Measurements from ENCODE around the gene ITPKB. TPM values are rescaled to one million over a fixed set of nuclear protein-coding genes. Genes with fewer than 3 reads are reported as not detected.

The ITPKB gene
- total RNA-seq, 1 experiment from 2014 or later = 4.0 TPM

DNA sequence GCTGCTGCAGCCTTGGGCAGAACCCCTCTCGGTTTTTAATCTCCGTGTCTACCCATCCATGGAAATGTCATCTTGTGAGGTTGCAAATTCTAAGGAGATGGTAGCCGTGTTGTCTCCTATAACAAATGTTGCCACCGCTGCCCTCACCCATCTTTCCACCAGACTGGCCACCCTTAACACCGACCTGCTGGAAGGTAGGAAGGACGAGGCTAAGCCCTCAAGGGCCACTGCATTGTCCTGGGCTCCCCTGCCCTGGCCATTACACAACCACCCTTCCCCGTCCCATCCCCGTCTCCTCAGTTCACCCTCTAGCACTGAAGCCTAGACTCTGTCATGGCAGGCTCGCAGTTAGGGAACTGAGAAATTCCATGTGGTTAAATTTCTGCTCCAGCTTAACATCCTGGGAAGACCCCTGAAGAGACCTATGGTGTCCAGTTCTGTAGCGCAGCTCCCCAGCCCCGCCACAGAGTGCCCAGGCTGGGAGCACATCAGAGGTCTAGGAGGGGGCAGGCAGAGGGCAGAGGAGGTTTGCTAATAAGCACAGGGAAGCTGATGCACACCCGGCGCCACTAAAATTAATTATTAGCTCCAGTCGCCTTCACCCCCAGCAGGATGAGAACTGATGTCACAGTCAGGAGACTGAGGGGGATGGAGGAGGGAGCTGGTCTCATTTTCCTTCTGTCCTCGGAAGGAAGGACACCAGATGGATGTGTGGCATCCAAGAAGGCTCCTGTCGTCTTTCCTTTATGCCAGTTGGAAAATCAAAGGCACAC lies 152.2 kb downstream of the ITPKB start:
- no peaks in the 10 kb centered on the region for H3K9me3 ChIP-seq (replicated peaks)
- DNase-seq (ENCODE audit: low read depth in 1 of 2, low spot score in 2 of 2) = no peak
- H3K27ac ChIP-seq = no peak overlapping the region
- no peak overlapping the region for H3K4me3 ChIP-seq
- no peaks in the 10 kb centered on the region for H3K27me3 ChIP-seq (replicated peaks)
- H3K4me1 ChIP-seq (replicated peaks) = no peaks in the 10 kb centered on the region
- H3K36me3 ChIP-seq = no peaks in the 10 kb centered on the region

DNA sequence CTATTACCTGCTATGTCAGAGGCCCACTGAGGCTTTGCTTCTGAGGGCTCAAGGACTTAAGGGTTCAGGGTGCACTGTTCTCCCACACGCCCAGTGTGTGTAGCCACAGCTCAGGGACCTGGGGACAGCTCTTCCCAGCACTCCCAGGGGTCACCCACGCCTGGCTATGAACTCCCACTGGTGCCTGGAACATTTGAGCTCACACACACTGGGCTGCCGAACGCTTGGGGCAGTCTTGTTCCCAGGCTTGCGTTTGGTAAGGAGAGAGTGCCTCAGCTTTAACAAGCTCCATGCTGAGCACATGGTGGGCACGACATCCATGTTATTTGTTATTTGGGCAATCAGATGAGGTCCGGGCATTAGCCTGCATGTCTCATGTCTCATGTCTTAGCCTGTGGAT lies 153.0 kb downstream of the ITPKB start:
- Histone ChIP-seq H3K4me3 (no peak overlapping the region), H3K36me3 (no peaks in the 10 kb centered on the region), H3K27ac (no peak overlapping the region), H3K27me3 (replicated peaks) (no peaks in the 10 kb centered on the region), H3K4me1 (replicated peaks) (no peaks in the 10 kb centered on the region), H3K9me3 (replicated peaks) (no peaks in the 10 kb centered on the region)
- DNase-seq (ENCODE audit: low read depth in 1 of 2, low spot score in 2 of 2) = no peak

DNA sequence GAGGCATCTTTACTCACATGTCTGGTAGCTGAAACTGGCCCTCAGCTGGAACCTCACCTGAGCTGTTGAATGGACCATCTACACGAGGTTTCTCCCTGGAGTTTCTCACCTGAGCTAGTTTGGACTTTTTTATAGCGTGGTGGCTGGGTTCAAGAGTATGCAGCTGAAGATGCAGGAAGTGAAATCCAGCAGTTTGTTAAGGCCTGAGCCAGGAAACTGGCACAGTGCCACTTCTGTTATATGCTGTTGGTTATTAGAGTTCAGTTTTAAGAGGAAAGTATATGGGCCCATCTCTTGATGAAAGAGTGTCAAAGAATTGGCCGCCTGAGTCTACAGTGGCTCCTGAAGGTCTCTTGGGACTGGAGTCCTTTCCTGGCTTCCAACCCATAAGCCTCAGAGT lies 154.9 kb downstream of the ITPKB start:
- H3K4me3 ChIP-seq = no peak overlapping the region
- no peak for DNase-seq (ENCODE audit: low read depth in 1 of 2, low spot score in 2 of 2)
- H3K4me1 ChIP-seq (replicated peaks) = no peaks in the 10 kb centered on the region
- H3K27ac ChIP-seq = no peak overlapping the region
- H3K9me3 ChIP-seq (replicated peaks) = no peaks in the 10 kb centered on the region
- no peaks in the 10 kb centered on the region for H3K27me3 ChIP-seq (replicated peaks)
- no peaks in the 10 kb centered on the region for H3K36me3 ChIP-seq

DNA sequence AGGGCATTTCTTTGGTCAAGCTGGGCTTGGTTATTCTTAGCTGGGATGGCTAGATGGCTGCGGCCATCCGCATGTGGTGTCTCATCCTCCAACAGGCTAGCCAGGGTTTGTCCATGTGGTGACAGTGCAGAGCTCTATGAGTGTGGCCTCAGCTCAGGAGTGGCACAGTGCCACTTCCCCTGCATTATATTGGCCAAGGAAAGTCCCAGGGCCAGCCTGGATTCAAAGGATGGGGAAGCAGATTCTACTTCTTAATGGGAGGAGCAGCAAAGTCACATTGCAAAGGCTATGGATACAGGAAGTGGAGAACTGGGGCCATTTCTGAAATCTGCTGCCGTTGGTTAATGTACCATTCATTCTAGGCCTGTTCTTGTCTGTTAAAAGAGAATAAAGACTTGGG lies 156.1 kb downstream of the ITPKB start:
- Histone ChIP-seq H3K27ac (no peak overlapping the region), H3K9me3 (replicated peaks) (no peaks in the 10 kb centered on the region), H3K4me1 (replicated peaks) (no peaks in the 10 kb centered on the region), H3K4me3 (no peak overlapping the region), H3K36me3 (no peaks in the 10 kb centered on the region), H3K27me3 (replicated peaks) (no peaks in the 10 kb centered on the region)
- no peak for DNase-seq (ENCODE audit: low read depth in 1 of 2, low spot score in 2 of 2)

Other genes with a start within 250 kb of the ITPKB start
- gene STUM, start 190.5 kb downstream of the ITPKB start, total RNA-seq (2014; rRNA removed; shearing (Covaris generic)) = 0.03 TPM in 1 of 2 replicates, not detected in the other
- gene PSEN2, start 131.3 kb upstream of the ITPKB start, total RNA-seq (2014; rRNA removed; shearing (Covaris generic)) = 13.2 and 38.2 TPM in 2 replicates
- gene COQ8A, start 201.0 kb upstream of the ITPKB start, total RNA-seq (2014; rRNA removed; shearing (Covaris generic)) = 4.4 and 4.8 TPM in 2 replicates

Data from SJSA1 (cell line).